Upper lobe of left lung (tissue), 4 donors: Measurements from ENCODE around the gene ZNF362.

ENCODE experiments used
- CTCF ChIP-seq, 6 experiments: fragments of 450-650 bp in 4 of 6; fragments of 200-600 bp in 2 of 6; sonication (generic) in 2 of 6; IDR thresholded peaks; one replicate each; pipeline ENCODE4 v1.5.1; 2016 to 2019; ENCODE audit warnings: antibody characterized with exemption in 6 of 6
- POLR2A ChIP-seq, 4 donors: fragments of 450-650 bp; IDR thresholded peaks; one replicate each; pipeline ENCODE4 v1.5.1; 2016 to 2017; ENCODE audit warnings: antibody characterized with exemption in 4 of 4, mild to moderate bottlenecking in 2 of 4

- no peak for TF ChIP-seq CTCF (IDR thresholded peaks at IDR 0.05)
- TF ChIP-seq POLR2A (IDR thresholded peaks at IDR 0.05): no peak
These were observed 10.5 kb downstream of the ZNF362 start for GRCh38 chr1:33266766-33267165.
